ENCODE measurements around the gene SUPT3H.
"Not testable (repeated sequence)": the region's sequence is repeated elsewhere in the genome, so short reads cannot be mapped to it uniquely, and the experiment has no call there.

SUPT3H gene

DNA sequence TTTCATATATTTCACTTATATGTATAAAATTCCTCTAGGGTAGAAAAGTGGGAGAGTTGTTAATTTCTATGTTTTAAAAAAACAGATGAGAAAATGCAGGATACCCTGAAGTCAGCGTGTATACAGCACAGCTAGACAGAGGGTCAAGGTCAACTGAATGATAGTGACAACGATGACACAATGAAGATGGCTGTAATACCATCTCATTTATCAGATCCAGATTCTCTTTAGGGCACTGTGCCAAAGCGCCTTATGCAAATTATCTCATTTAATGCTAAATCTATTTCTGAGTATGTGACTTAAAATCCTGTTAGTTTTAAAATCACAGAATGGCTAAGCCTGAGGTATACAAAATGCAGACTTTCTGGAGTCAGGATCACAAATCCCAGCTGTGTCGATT is 481.0 kb downstream of the SUPT3H start:
- TF ChIP-seq, protein P1, sequence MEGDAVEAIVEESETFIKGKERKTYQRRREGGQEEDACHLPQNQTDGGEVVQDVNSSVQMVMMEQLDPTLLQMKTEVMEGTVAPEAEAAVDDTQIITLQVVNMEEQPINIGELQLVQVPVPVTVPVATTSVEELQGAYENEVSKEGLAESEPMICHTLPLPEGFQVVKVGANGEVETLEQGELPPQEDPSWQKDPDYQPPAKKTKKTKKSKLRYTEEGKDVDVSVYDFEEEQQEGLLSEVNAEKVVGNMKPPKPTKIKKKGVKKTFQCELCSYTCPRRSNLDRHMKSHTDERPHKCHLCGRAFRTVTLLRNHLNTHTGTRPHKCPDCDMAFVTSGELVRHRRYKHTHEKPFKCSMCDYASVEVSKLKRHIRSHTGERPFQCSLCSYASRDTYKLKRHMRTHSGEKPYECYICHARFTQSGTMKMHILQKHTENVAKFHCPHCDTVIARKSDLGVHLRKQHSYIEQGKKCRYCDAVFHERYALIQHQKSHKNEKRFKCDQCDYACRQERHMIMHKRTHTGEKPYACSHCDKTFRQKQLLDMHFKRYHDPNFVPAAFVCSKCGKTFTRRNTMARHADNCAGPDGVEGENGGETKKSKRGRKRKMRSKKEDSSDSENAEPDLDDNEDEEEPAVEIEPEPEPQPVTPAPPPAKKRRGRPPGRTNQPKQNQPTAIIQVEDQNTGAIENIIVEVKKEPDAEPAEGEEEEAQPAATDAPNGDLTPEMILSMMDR (conservative IDR thresholded peaks at IDR 0.05): no peak
- H3K27ac ChIP-seq: no peak overlapping the region

GRCh38 chr6:44892579-44892978 is 485.2 kb downstream of the SUPT3H start:
- TF ChIP-seq, protein P1 (conservative IDR thresholded peaks at IDR 0.05): no peak
- H3K27ac ChIP-seq: no peak overlapping the region

GRCh38 chr6:44879071-44879470 is 498.7 kb downstream of the SUPT3H start:
- not testable (repeated sequence) for H3K27ac ChIP-seq

DNA sequence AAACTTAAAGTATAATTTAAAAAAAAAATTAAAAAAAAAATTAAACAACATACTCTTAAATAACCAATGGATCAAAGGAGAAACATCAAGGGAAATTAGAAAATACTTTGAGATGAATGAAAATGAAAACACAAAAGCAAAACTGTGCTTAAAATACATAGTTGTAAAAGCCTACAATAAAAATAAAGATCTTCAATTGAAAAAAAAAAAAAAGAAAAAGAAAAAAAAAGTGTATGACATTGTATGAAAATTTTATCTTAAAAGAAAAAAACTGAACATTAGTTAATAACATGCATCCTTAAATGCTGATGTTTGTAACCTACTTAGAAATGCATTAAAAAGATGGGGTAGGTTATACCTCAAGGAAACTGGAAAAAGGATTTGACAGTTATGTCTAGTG is 501.1 kb downstream of the SUPT3H start:
- not testable (repeated sequence) for H3K27ac ChIP-seq

DNA sequence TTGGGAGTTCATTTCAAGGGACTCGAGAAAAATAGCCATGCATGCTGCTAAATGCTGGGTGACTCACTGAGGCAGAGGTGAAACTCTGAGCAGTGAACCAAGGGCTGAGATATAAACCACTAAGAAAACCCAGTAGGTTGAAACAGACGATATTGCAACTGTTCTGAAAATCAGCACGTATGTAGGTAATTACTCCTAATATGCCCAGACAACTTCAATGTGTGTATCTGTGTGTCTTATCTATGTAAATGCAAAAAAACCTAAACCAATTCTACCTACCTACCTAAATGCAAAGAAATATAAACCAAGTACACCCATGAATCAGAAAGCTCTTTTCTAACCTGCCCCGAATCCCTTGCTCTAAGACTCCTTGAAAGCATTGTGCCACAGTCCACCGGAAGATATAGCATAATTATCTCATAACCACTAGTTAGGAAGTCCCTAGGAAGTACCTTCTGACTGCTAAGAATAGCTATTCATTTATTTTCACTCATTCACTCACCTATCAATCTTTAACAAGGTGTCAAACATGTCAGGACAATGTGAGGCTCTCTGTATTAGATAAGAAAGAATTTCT is 508.3 kb downstream of the SUPT3H start:
- TF ChIP-seq, protein P1 (conservative IDR thresholded peaks at IDR 0.05): no peak
- H3K27ac ChIP-seq: no peak overlapping the region

GRCh38 chr6:44868910-44869309 is 508.8 kb downstream of the SUPT3H start:
- TF ChIP-seq, protein P1 (conservative IDR thresholded peaks at IDR 0.05): no peak
- H3K27ac ChIP-seq: no peak overlapping the region

DNA sequence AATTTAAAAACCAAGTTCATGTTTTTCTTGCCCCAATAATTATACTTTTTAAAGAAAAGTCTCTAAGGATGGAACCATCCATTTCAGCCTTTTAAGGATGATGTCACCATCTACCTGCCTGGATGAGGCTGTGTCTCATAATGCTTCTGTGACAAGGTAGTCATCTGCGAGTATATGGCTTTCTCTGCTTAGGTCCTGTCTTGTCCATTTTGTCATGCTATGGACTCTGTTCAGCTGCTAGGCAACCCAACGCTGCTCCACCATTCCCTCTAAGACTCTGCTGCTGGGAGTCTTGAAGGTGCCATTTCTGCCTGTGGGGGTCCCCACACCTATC is 509.4 kb downstream of the SUPT3H start:
- TF ChIP-seq, protein P1 (conservative IDR thresholded peaks at IDR 0.05): no peak
- no peak overlapping the region for H3K27ac ChIP-seq

- TF ChIP-seq, protein P1 (conservative IDR thresholded peaks at IDR 0.05): no peak
- H3K27ac ChIP-seq: no peak overlapping the region
Measured at GRCh38 chr6:44867571-44868334, 510.0 kb downstream of the SUPT3H start.

DNA sequence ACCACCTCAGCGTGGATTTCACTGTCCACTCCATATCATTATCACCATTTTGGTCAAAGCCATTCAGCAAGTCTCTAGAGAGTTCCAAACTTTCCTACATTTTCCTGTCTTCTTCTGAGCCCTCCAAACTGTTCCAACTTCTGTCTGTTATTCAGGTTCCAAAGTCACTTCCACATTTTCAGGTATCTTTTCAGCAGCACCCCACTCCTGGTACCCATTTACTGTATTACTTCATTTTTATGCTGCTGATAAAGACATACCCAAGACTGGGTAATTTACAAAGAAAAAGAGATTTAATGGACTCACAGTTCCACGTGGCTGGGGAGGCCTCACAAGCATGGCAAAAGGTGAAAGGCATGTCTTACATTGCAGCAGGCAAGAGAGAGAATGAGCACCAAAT is 512.5 kb downstream of the SUPT3H start:
- H3K27ac ChIP-seq: not testable (repeated sequence)

Measured in VCaP (cell line).